GM12892 (cell line): ENCODE measurements around the gene PCDHGA5.
"Not testable (repeated sequence)": the region's sequence is repeated elsewhere in the genome, so short reads cannot be mapped to it uniquely, and the experiment has no call there.

Source experiments
- POLR2A ChIP-seq: IDR thresholded peaks from 2 replicates; pipeline ENCODE4 v1.6.1; 2011; ENCODE audit warnings: low read depth, low read length, control low read depth
- POLR2AphosphoS5 ChIP-seq: IDR thresholded peaks from 2 replicates; pipeline ENCODE4 v1.6.1; 2011; ENCODE audit warnings: low read depth, low read length, control low read depth
- TAF1 ChIP-seq: IDR thresholded peaks from 2 replicates; pipeline ENCODE4 v1.6.1; 2011; ENCODE audit warnings: low read depth, mild to moderate bottlenecking, control low read depth, low read length, borderline replicate concordance

GRCh38 chr5:141340781-141341354 is 23.1 kb upstream of the PCDHGA5 start:
- TF ChIP-seq POLR2AphosphoS5, POLR2A, TAF1: not testable (repeated sequence)
